ENCODE data around the gene NR2F1-AS1. TPM values are rescaled to one million over a fixed set of nuclear protein-coding genes. Genes with fewer than 3 reads are reported as not detected.

NR2F1-AS1 gene
- total RNA-seq, 1 donor from 2014 or later, result 6.9 TPM

GRCh38 chr5:93620487-93621326 lies 39.7 kb upstream of the NR2F1-AS1 start:
- Histone ChIP-seq H3K4me3 (ENCODE audit: insufficient read depth, low read depth, low read length) (peak overlapping the region; percentile 88), H3K27me3 (ENCODE audit: insufficient read depth, low read length) (no peaks in the 10 kb centered on the region), H3K9me3 (ENCODE audit: insufficient read depth, low read depth, low read length) (no peaks in the 10 kb centered on the region), H3K36me3 (ENCODE audit: insufficient read depth, low read length) (no peaks in the 10 kb centered on the region), H4K20me1 (ENCODE audit: insufficient read depth, low read length) (no peaks in the 10 kb centered on the region), H3K27ac (ENCODE audit: low read depth, low read length) (peak overlapping the region; percentile 74), H3K4me2 (ENCODE audit: low read length) (peak overlapping the region; percentile 99), H3K9ac (ENCODE audit: low read length) (peak overlapping the region; percentile 87), H3K79me2 (ENCODE audit: insufficient read depth, low read length) (no peaks in the 10 kb centered on the region), H3K4me1 (ENCODE audit: insufficient read depth, low read length) (peaks cover 7% of the 10 kb centered on the region), H2AFZ (ENCODE audit: low read depth, low read length) (peak overlapping the region; percentile 89)
- TF ChIP-seq, protein P1, sequence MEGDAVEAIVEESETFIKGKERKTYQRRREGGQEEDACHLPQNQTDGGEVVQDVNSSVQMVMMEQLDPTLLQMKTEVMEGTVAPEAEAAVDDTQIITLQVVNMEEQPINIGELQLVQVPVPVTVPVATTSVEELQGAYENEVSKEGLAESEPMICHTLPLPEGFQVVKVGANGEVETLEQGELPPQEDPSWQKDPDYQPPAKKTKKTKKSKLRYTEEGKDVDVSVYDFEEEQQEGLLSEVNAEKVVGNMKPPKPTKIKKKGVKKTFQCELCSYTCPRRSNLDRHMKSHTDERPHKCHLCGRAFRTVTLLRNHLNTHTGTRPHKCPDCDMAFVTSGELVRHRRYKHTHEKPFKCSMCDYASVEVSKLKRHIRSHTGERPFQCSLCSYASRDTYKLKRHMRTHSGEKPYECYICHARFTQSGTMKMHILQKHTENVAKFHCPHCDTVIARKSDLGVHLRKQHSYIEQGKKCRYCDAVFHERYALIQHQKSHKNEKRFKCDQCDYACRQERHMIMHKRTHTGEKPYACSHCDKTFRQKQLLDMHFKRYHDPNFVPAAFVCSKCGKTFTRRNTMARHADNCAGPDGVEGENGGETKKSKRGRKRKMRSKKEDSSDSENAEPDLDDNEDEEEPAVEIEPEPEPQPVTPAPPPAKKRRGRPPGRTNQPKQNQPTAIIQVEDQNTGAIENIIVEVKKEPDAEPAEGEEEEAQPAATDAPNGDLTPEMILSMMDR (IDR thresholded peaks at IDR 0.05; ENCODE audit: insufficient read depth, low read depth, low read length), result no peak
- no peak for TF ChIP-seq EZH2 (IDR thresholded peaks at IDR 0.05; ENCODE audit: insufficient read depth, low read length)
- no peak for FAIRE-seq
- peak overlapping the region; percentile 87 for H3K27ac Mint-ChIP-seq (ENCODE audit: unreplicated experiment)
- no peaks in the 10 kb centered on the region for H3K4me1 Mint-ChIP-seq (ENCODE audit: low read depth, unreplicated experiment)
- H3K36me3 Mint-ChIP-seq (ENCODE audit: low read depth, unreplicated experiment), result peaks cover 2% of the 10 kb centered on the region
- H3K27me3 Mint-ChIP-seq (ENCODE audit: low read depth, unreplicated experiment), result peaks cover 52% of the 10 kb centered on the region
- H3K9me3 Mint-ChIP-seq (ENCODE audit: unreplicated experiment), result peaks cover 2% of the 10 kb centered on the region
- DNase-seq (ENCODE audit: low read depth), result peak; percentile 63
- H3K4me3 Mint-ChIP-seq (ENCODE audit: unreplicated experiment), result peak overlapping the region; percentile 95

- no peak overlapping the region for H3K4me2 ChIP-seq (ENCODE audit: low read length)
- TF ChIP-seq, protein P1 (IDR thresholded peaks at IDR 0.05; ENCODE audit: insufficient read depth, low read depth, low read length), result no peak
- TF ChIP-seq EZH2 (IDR thresholded peaks at IDR 0.05; ENCODE audit: insufficient read depth, low read length), result no peak
- H3K4me3 Mint-ChIP-seq (ENCODE audit: unreplicated experiment), result no peak overlapping the region
- H3K27me3 ChIP-seq (ENCODE audit: insufficient read depth, low read length), result peaks cover 13% of the 10 kb centered on the region
- peaks cover 2% of the 10 kb centered on the region for H3K9me3 Mint-ChIP-seq (ENCODE audit: unreplicated experiment)
- peaks cover 8% of the 10 kb centered on the region for H3K4me1 ChIP-seq (ENCODE audit: insufficient read depth, low read length)
- peaks cover 77% of the 10 kb centered on the region for H3K27me3 Mint-ChIP-seq (ENCODE audit: low read depth, unreplicated experiment)
- H3K27ac ChIP-seq (ENCODE audit: low read depth, low read length), result no peak overlapping the region
- no peak overlapping the region for H2AFZ ChIP-seq (ENCODE audit: low read depth, low read length)
- no peak overlapping the region for H3K4me3 ChIP-seq (ENCODE audit: insufficient read depth, low read depth, low read length)
- H4K20me1 ChIP-seq (ENCODE audit: insufficient read depth, low read length), result peaks cover 6% of the 10 kb centered on the region
- H3K9me3 ChIP-seq (ENCODE audit: insufficient read depth, low read depth, low read length), result no peaks in the 10 kb centered on the region
- FAIRE-seq (peak; percentile 43), DNase-seq (ENCODE audit: low read depth) (no peak)
- no peaks in the 10 kb centered on the region for H3K36me3 ChIP-seq (ENCODE audit: insufficient read depth, low read length)
- H3K36me3 Mint-ChIP-seq (ENCODE audit: low read depth, unreplicated experiment), result peaks cover 2% of the 10 kb centered on the region
- H3K79me2 ChIP-seq (ENCODE audit: insufficient read depth, low read length), result no peaks in the 10 kb centered on the region
- no peak overlapping the region for H3K9ac ChIP-seq (ENCODE audit: low read length)
- H3K4me1 Mint-ChIP-seq (ENCODE audit: low read depth, unreplicated experiment), result peaks cover 3% of the 10 kb centered on the region
- no peak overlapping the region for H3K27ac Mint-ChIP-seq (ENCODE audit: unreplicated experiment)
Observed at GRCh38 chr5:93616538-93617174, 35.6 kb upstream of the NR2F1-AS1 start.
